Measurements from ENCODE around the gene HEBP1. TPM values are rescaled to one million over a fixed set of nuclear protein-coding genes. Genes with fewer than 3 reads are reported as not detected.

Gene HEBP1
- total RNA-seq, 3 donors from 2014 or later (not counting 1 experiment from before 2014, with no cell fraction given), result 10.8 to 13.5 (median 11.9) TPM

- Histone ChIP-seq H3K27ac (ENCODE audit: low read length) (no peak overlapping the region), H3K4me1 (ENCODE audit: control insufficient read depth, insufficient read depth, low read length) (no peaks in the 10 kb centered on the region), H3K4me3 (ENCODE audit: low read length) (no peak overlapping the region), H3K9me3 (ENCODE audit: control insufficient read depth, insufficient read depth, low read length) (no peaks in the 10 kb centered on the region), H3K27me3 (ENCODE audit: control insufficient read depth, insufficient read depth, low read length) (no peaks in the 10 kb centered on the region), H3K36me3 (ENCODE audit: control insufficient read depth, insufficient read depth, low read length) (no peaks in the 10 kb centered on the region)
- Mint-ChIP-seq H3K4me3 (no peak overlapping the region), H3K27me3 (ENCODE audit: low read depth in 2 of 2) (peaks cover 7 to 12% of the 10 kb centered on the region in 2 donors), H3K36me3 (no peaks in the 10 kb centered on the region), H3K27ac (no peak overlapping the region), H3K9me3 (no peaks in the 10 kb centered on the region), H3K4me1 (no peaks in the 10 kb centered on the region)
- intact Hi-C loops (cut with micrococcal nuclease), result no loop called here
- ATAC-seq (no peak), DNase-seq (no peak)
- WGBS (ENCODE audit: insufficient coverage), result 92% methylated on average over 8 of the region's 8 CpGs
- TF ChIP-seq, protein P1, sequence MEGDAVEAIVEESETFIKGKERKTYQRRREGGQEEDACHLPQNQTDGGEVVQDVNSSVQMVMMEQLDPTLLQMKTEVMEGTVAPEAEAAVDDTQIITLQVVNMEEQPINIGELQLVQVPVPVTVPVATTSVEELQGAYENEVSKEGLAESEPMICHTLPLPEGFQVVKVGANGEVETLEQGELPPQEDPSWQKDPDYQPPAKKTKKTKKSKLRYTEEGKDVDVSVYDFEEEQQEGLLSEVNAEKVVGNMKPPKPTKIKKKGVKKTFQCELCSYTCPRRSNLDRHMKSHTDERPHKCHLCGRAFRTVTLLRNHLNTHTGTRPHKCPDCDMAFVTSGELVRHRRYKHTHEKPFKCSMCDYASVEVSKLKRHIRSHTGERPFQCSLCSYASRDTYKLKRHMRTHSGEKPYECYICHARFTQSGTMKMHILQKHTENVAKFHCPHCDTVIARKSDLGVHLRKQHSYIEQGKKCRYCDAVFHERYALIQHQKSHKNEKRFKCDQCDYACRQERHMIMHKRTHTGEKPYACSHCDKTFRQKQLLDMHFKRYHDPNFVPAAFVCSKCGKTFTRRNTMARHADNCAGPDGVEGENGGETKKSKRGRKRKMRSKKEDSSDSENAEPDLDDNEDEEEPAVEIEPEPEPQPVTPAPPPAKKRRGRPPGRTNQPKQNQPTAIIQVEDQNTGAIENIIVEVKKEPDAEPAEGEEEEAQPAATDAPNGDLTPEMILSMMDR (IDR thresholded peaks at IDR 0.05), result no peak
Observed at GRCh38 chr12:12943586-12944260, 56.3 kb downstream of the HEBP1 start.

DNA sequence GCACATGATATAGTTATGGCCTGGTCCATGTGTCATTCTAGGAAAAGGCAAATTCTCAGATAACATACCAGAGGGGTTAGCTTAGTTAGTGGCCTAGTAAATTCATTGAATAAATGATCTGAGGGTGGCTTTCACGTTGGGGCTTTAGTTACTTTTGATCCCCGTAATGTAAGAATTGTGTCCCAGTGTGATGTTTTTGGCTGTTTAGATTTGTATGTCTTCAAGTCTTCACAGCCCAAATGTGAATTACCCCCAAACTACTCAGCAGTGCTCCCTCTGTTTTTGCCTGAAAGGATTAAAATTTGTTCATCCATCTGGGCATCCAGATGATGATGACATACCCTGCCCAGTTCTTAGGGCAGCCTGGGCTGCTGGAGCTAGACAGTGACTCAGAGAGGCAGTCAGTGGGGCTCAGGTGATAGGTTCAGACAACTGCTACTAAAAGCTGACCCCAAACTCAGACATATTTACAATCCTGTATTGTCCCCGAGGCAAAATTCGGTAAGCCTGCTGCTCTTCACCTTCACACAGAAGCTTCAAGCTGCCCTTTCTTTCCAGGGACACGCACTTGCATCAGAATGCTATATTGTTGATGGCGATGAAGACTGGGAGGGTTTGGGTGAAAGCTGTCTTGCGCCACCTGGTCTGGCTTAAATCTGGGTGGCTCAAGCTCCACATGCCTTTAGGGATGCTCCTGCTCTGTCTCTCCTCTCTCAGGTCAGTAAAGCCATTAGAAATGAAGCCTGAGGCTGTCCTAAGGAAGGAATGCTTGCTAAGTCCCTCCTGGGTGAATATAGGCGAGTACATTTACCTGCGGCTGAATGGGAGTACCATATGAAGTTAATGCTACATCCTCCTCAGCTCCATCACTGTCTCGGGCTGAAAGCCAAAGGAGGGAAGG lies 58.4 kb downstream of the HEBP1 start:
- Mint-ChIP-seq H3K4me1 (no peaks in the 10 kb centered on the region), H3K27ac (no peak overlapping the region), H3K4me3 (no peak overlapping the region), H3K9me3 (no peaks in the 10 kb centered on the region), H3K36me3 (no peaks in the 10 kb centered on the region), H3K27me3 (ENCODE audit: low read depth in 2 of 2) (peaks cover 4 to 7% of the 10 kb centered on the region in 2 donors)
- Histone ChIP-seq H3K4me1 (ENCODE audit: control insufficient read depth, insufficient read depth, low read length) (no peaks in the 10 kb centered on the region), H3K36me3 (ENCODE audit: control insufficient read depth, insufficient read depth, low read length) (no peaks in the 10 kb centered on the region), H3K4me3 (ENCODE audit: low read length) (no peak overlapping the region), H3K9me3 (ENCODE audit: control insufficient read depth, insufficient read depth, low read length) (no peaks in the 10 kb centered on the region), H3K27me3 (ENCODE audit: control insufficient read depth, insufficient read depth, low read length) (no peaks in the 10 kb centered on the region), H3K27ac (ENCODE audit: low read length) (no peak overlapping the region)
- no peak for DNase-seq
- intact Hi-C loops (cut with micrococcal nuclease), result no loop called here
- WGBS (ENCODE audit: insufficient coverage), result 85% methylated on average over 8 of the region's 10 CpGs
- no peak for ATAC-seq
- TF ChIP-seq, protein P1 (IDR thresholded peaks at IDR 0.05), result no peak

DNA sequence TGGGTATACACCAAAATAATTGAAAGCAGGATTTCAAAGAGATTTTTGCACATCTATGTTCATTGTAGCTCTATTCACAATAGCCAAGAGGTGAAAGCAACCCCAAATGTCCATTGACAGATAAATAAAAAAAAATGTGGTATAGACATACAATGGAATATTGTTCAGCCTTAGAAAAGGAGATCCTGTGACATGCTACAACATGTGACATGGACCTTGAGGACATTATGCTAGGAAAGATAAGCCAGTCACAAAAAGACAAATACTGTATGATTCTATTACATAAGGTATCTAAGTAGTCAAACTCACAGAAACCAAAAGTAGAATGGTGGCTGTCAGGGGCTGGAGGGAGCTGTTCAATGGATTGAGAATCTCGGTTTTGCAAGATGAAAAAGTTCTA lies 60.2 kb downstream of the HEBP1 start:
- H3K9me3 ChIP-seq (ENCODE audit: control insufficient read depth, insufficient read depth, low read length), result no peaks in the 10 kb centered on the region
- no peak overlapping the region for H3K4me3 ChIP-seq (ENCODE audit: low read length)
- Mint-ChIP-seq H3K4me1 (no peaks in the 10 kb centered on the region), H3K36me3 (no peaks in the 10 kb centered on the region), H3K27me3 (ENCODE audit: low read depth in 2 of 2) (peaks cover 0 to 6% of the 10 kb centered on the region in 2 donors), H3K9me3 (no peaks in the 10 kb centered on the region), H3K4me3 (no peak overlapping the region), H3K27ac (no peak overlapping the region)
- ATAC-seq (no peak), DNase-seq (no peak)
- no peaks in the 10 kb centered on the region for H3K36me3 ChIP-seq (ENCODE audit: control insufficient read depth, insufficient read depth, low read length)
- no peak overlapping the region for H3K27ac ChIP-seq (ENCODE audit: low read length)
- H3K27me3 ChIP-seq (ENCODE audit: control insufficient read depth, insufficient read depth, low read length), result no peaks in the 10 kb centered on the region
- WGBS (ENCODE audit: insufficient coverage), result 78% methylated on average over 1 of the region's 1 CpG
- TF ChIP-seq, protein P1 (IDR thresholded peaks at IDR 0.05), result no peak
- intact Hi-C loops (cut with micrococcal nuclease), result no loop called here
- H3K4me1 ChIP-seq (ENCODE audit: control insufficient read depth, insufficient read depth, low read length), result no peaks in the 10 kb centered on the region

All from natural killer cell (primary cell).